Astrocyte (in vitro differentiated cells and primary cell): ENCODE data around the gene SNAP47. TPM values are rescaled to one million over a fixed set of nuclear protein-coding genes. Genes with fewer than 3 reads are reported as not detected.

Experiments used
- DNase-seq: peaks from one replicate; pipeline ENCODE4 v3.0.0-alpha.2; 2010; ENCODE audit warnings: low read depth
- FAIRE-seq: peaks from 2 replicates; lab custom pipeline; 2011; peaks lifted over from hg19 to GRCh38; lab: Jason Lieb, UNC
- H2AFZ ChIP-seq: 2 replicates; pipeline ENCODE4 v1.6.0; 2012; ENCODE audit warnings: low read depth, low read length, inconsistent platforms
- H3K27ac ChIP-seq: 2 replicates; pipeline ENCODE4 v1.5.1; 2011; ENCODE audit warnings: low read depth, low read length, inconsistent platforms
- H3K27me3 ChIP-seq: 2 replicates; pipeline ENCODE4 v1.6.0; 2011; ENCODE audit warnings: low read length, inconsistent platforms; ENCODE audit not compliant: insufficient read depth
- H3K36me3 ChIP-seq: 2 replicates; pipeline ENCODE4 v1.5.1; 2011; ENCODE audit warnings: low read length, inconsistent platforms; ENCODE audit not compliant: insufficient read depth
- H3K4me1 ChIP-seq: 2 replicates; pipeline ENCODE4 v1.5.1; 2011; ENCODE audit warnings: low read length, inconsistent platforms; ENCODE audit not compliant: insufficient read depth
- H3K4me2 ChIP-seq: 2 replicates; pipeline ENCODE4 v1.6.0; 2012; ENCODE audit warnings: low read length, inconsistent platforms
- H3K4me3 ChIP-seq: 2 replicates; pipeline ENCODE4 v1.5.1; 2011; ENCODE audit warnings: low read depth, mild to moderate bottlenecking, low read length, inconsistent platforms; ENCODE audit not compliant: insufficient read depth
- H3K79me2 ChIP-seq: 2 replicates; pipeline ENCODE4 v1.6.0; 2012; ENCODE audit warnings: mild to moderate bottlenecking, low read length, inconsistent platforms; ENCODE audit not compliant: insufficient read depth
- H3K9ac ChIP-seq: 2 replicates; pipeline ENCODE4 v1.6.0; 2012; ENCODE audit warnings: mild to moderate bottlenecking, low read length, inconsistent platforms
- H3K9me3 ChIP-seq: 2 replicates; pipeline ENCODE4 v1.5.1; 2012; ENCODE audit warnings: low read depth, mild to moderate bottlenecking, low read length, inconsistent platforms; ENCODE audit not compliant: insufficient read depth
- H4K20me1 ChIP-seq: 2 replicates; pipeline ENCODE4 v1.6.0; 2012; ENCODE audit warnings: low read length, inconsistent platforms; ENCODE audit not compliant: insufficient read depth
- H3K27ac Mint-ChIP-seq: one replicate; pipeline ENCODE4 v1.8.0; 2021; ENCODE audit warnings: mild to moderate bottlenecking, mixed read lengths; ENCODE audit not compliant: unreplicated experiment
- H3K27me3 Mint-ChIP-seq: one replicate; pipeline ENCODE4 v1.8.0; 2021; ENCODE audit warnings: low read depth, mixed read lengths; ENCODE audit not compliant: unreplicated experiment
- H3K36me3 Mint-ChIP-seq: one replicate; pipeline ENCODE4 v1.8.0; 2021; ENCODE audit warnings: low read depth, mixed read lengths; ENCODE audit not compliant: unreplicated experiment
- H3K4me1 Mint-ChIP-seq: one replicate; pipeline ENCODE4 v1.8.0; 2021; ENCODE audit warnings: low read depth, mixed read lengths; ENCODE audit not compliant: unreplicated experiment
- H3K4me3 Mint-ChIP-seq: one replicate; pipeline ENCODE4 v1.8.0; 2021; ENCODE audit warnings: mild to moderate bottlenecking, moderate library complexity, mixed read lengths; ENCODE audit not compliant: unreplicated experiment
- H3K9me3 Mint-ChIP-seq: one replicate; pipeline ENCODE4 v1.8.0; 2021; ENCODE audit warnings: mild to moderate bottlenecking, mixed read lengths; ENCODE audit not compliant: unreplicated experiment
- CTCF ChIP-seq: IDR thresholded peaks from 2 replicates; pipeline ENCODE4 v1.5.1; 2011; ENCODE audit warnings: low read depth, mild to moderate bottlenecking, inconsistent platforms, low read length, moderate library complexity; ENCODE audit not compliant: insufficient read depth
- EZH2 ChIP-seq: IDR thresholded peaks from 2 replicates; pipeline ENCODE4 v1.6.1; 2012; ENCODE audit warnings: mild to moderate bottlenecking, low read length, inconsistent platforms; ENCODE audit not compliant: insufficient read depth
- total RNA-seq: library from RNA; stranded (reverse); gene quantifications from 2 replicates; pipeline ENCODE4 v1.2.1, GENCODE V29; 2021

Gene SNAP47
- total RNA-seq, 1 donor from 2014 or later, result 31.9 TPM

- Histone ChIP-seq H3K79me2 (no peaks in the 10 kb centered on the region), H3K4me3 (no peak overlapping the region), H3K4me2 (no peak overlapping the region), H3K27me3 (no peaks in the 10 kb centered on the region), H2AFZ (no peak overlapping the region), H4K20me1 (no peaks in the 10 kb centered on the region), H3K9me3 (no peaks in the 10 kb centered on the region), H3K9ac (no peak overlapping the region), H3K27ac (no peak overlapping the region), H3K36me3 (no peaks in the 10 kb centered on the region), H3K4me1 (peaks cover 30% of the 10 kb centered on the region)
- TF ChIP-seq CTCF (no peak), EZH2 (no peak)
- DNase-seq (no peak), FAIRE-seq (no peak)
- H3K27me3 Mint-ChIP-seq, result peaks cover 6% of the 10 kb centered on the region
- H3K36me3 Mint-ChIP-seq, result peaks cover 4% of the 10 kb centered on the region
- H3K9me3 Mint-ChIP-seq, result no peaks in the 10 kb centered on the region
- no peak overlapping the region for H3K4me3 Mint-ChIP-seq
- no peak overlapping the region for H3K27ac Mint-ChIP-seq
- H3K4me1 Mint-ChIP-seq, result peaks cover 10% of the 10 kb centered on the region
These were observed 46.2 kb downstream of the SNAP47 start for GRCh38 chr1:227781314-227781930.

GRCh38 chr1:227782226-227782625 lies 47.0 kb downstream of the SNAP47 start:
- no peak overlapping the region for H3K4me3 ChIP-seq
- no peak overlapping the region for H2AFZ ChIP-seq
- no peaks in the 10 kb centered on the region for H3K27me3 ChIP-seq
- Mint-ChIP-seq H3K4me3 (no peak overlapping the region), H3K27ac (no peak overlapping the region), H3K9me3 (no peaks in the 10 kb centered on the region), H3K27me3 (peaks cover 6% of the 10 kb centered on the region), H3K4me1 (peaks cover 3% of the 10 kb centered on the region), H3K36me3 (peaks cover 4% of the 10 kb centered on the region)
- no peaks in the 10 kb centered on the region for H3K36me3 ChIP-seq
- FAIRE-seq, result no peak
- H3K4me2 ChIP-seq, result no peak overlapping the region
- DNase-seq, result no peak
- H3K9me3 ChIP-seq, result no peaks in the 10 kb centered on the region
- H4K20me1 ChIP-seq, result no peaks in the 10 kb centered on the region
- no peaks in the 10 kb centered on the region for H3K79me2 ChIP-seq
- no peak overlapping the region for H3K9ac ChIP-seq
- no peak overlapping the region for H3K27ac ChIP-seq
- peaks cover 26% of the 10 kb centered on the region for H3K4me1 ChIP-seq
- no peak for TF ChIP-seq CTCF

DNA sequence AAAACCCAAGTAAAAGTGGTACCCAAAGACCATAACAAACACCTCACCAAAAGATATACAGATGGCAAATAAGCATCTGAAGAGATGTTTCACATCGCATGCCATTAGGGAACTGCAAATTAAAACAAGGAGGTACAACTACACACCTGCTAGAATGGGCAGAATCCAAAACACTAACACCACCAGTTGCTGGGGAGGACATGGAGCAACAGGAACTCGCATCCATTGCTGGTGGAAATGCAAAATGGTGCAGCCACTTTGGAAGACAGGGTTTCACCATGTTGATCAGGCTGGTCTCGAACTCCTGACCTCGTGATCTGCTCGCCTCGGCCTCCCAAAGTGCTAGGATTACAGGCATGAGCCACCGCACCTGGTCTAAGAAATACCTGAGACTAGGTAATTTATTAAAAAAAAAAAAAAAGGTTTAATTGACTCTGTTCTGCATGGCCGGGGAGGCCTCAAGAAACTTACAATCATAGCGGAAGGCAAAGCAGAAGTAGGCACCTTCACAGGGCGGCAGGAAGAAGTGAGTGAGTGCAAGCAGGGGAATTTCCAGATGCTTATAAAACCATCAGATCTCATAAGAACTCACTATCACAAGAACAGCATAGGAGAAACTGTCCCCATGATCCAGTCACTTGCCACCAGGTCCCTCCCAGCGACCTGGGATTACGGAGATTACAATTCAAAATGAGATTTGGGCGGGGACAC lies 50.0 kb downstream of the SNAP47 start:
- Histone ChIP-seq H3K9ac (no peak overlapping the region), H3K79me2 (no peaks in the 10 kb centered on the region), H2AFZ (no peak overlapping the region), H3K27me3 (no peaks in the 10 kb centered on the region), H3K27ac (no peak overlapping the region), H3K4me2 (no peak overlapping the region), H4K20me1 (no peaks in the 10 kb centered on the region), H3K4me1 (peaks cover 15% of the 10 kb centered on the region), H3K9me3 (no peaks in the 10 kb centered on the region), H3K36me3 (no peaks in the 10 kb centered on the region), H3K4me3 (no peak overlapping the region)
- H3K27me3 Mint-ChIP-seq, result peaks cover 13% of the 10 kb centered on the region
- H3K27ac Mint-ChIP-seq, result no peak overlapping the region
- H3K9me3 Mint-ChIP-seq, result no peaks in the 10 kb centered on the region
- FAIRE-seq (no peak), DNase-seq (no peak)
- no peak overlapping the region for H3K4me3 Mint-ChIP-seq
- TF ChIP-seq EZH2, result no peak
- TF ChIP-seq CTCF, result no peak
- no peaks in the 10 kb centered on the region for H3K4me1 Mint-ChIP-seq
- peaks cover 4% of the 10 kb centered on the region for H3K36me3 Mint-ChIP-seq
